ENCODE results near the gene NDUFC2.
A peak's percentile ranks its signal among the peaks of the same experiment; 100 is the strongest.
"Not testable (repeated sequence)": the region's sequence is repeated elsewhere in the genome, so short reads cannot be mapped to it uniquely, and the experiment has no call there.

The NDUFC2 gene

DNA sequence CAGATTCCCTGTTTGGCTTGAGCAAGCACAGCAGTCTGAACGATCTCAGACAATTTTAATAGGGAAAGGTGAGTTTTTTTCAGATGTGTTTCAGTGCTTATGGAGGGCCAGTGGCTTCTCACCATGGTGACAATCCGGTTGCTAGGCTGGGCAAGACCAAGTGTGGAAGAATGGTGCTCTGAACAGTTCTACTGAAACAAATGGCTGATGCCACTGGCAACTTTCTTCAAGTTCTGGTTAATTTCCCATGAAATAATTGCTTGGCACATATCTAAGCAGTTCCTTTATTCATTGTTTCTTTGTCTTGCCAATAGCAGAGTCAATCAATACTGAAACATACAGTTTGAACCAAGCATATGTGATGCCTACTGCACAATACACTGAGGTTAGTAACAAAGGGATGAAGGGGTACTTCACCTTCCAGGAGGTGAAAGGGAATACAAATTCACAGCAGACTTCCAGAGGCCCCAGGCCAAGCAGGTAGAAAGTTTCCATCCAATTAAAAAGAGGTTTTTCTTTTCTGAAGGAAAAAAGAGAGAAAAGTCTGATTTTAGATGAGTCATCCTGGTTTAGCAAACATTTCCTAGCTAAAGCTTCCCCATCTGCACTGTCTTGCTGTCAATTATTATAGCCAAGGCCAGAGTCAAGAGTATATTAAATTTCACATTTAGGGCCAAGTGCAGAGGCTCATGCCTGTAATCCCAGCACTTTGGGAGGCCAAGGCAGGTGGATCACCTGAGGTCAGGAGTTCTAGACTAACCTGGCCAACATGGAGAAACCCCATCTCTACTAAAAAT, 21.2 kb upstream of the NDUFC2 start:
- H3K27ac ChIP-seq, result peak overlapping the region; percentile 83
- TF ChIP-seq CTCF (IDR thresholded peaks at IDR 0.05), result no peak
- no peak for TF ChIP-seq ZFX (IDR thresholded peaks at IDR 0.05; ENCODE audit: borderline replicate concordance)

DNA sequence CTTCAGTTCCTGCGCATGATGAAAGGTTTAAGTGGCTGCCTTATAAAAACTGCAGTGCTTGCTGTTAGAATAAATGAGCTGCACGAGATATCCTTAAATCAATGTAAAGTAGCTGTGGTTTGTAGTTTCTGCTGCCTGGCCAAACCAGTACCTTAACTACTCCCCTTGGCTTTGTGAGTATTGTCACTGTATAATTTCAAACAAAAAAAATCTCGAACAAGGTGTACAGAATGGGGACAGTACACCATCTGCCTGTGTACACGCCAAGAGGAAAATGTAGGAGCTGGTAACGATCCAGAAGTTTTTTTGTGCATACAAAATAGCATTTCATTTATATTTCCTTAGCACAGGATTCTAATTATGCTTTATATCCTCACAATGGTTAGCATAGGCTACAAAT, 20.6 kb upstream of the NDUFC2 start:
- peak overlapping the region; percentile 83 for H3K27ac ChIP-seq
- TF ChIP-seq CTCF (IDR thresholded peaks at IDR 0.05) (no peak), ZFX (IDR thresholded peaks at IDR 0.05; ENCODE audit: borderline replicate concordance) (no peak)

GRCh38 chr11:78099666-78100065, 20.0 kb upstream of the NDUFC2 start:
- TF ChIP-seq CTCF (IDR thresholded peaks at IDR 0.05), result no peak
- no peak for TF ChIP-seq ZFX (IDR thresholded peaks at IDR 0.05; ENCODE audit: borderline replicate concordance)
- H3K27ac ChIP-seq, result peak overlapping the region; percentile 83

DNA sequence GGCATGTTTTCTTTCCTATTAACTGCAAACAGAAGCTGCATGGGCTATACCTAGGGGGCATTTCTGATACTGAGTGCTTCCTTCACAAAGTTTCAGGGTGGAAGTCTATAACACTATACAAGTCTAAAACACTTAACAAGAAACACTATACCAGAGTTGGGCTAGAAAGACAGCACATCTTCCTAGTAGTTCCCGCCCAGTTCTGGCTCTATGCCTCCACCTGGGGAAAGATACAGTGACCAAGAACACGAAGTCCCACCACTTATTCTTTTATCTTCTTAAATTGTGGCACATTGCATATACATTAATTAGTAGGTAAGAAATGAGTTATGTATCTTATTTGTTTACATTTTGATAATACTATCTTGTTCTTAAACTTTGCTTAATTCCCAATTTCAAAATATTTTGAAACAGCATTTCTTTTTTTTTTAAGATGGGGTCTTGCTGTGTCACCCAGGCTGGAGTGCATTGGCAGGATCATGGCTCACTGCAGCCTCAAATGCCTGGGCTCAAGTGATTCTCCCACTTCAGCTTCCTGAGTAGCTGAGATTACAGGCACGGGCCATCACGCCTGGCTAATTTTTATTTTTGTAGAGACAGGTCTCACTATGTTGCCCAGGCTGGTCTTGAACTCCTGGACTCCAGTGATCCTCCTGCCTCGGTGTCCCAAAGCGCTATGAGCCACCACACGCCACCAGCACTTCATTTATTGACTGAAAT, 18.2 kb upstream of the NDUFC2 start:
- TF ChIP-seq CTCF (IDR thresholded peaks at IDR 0.05), result no peak
- TF ChIP-seq ZFX (IDR thresholded peaks at IDR 0.05; ENCODE audit: borderline replicate concordance), result no peak
- peak overlapping the region; percentile 83 for H3K27ac ChIP-seq

DNA sequence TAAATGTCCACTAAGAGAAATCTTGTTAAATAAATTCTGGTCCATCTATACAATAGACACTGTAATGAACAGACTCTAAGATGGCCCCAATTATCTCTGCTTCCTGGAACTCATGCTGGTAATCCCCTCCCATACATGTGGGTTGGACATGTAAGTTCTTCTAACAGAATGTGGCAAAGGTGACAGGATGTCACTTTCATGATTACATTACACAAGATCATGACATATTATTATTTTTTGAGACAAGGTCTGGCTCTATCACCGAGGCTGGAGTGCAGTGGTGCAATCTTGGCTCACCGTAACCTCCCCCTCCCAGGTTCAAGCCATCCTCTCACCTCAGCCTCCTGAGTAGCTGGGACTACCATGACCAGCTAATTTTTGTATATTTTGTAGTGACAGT, 14.6 kb upstream of the NDUFC2 start:
- no peak for TF ChIP-seq ZFX (IDR thresholded peaks at IDR 0.05; ENCODE audit: borderline replicate concordance)
- TF ChIP-seq CTCF (IDR thresholded peaks at IDR 0.05), result no peak
- H3K27ac ChIP-seq, result no peak overlapping the region

DNA sequence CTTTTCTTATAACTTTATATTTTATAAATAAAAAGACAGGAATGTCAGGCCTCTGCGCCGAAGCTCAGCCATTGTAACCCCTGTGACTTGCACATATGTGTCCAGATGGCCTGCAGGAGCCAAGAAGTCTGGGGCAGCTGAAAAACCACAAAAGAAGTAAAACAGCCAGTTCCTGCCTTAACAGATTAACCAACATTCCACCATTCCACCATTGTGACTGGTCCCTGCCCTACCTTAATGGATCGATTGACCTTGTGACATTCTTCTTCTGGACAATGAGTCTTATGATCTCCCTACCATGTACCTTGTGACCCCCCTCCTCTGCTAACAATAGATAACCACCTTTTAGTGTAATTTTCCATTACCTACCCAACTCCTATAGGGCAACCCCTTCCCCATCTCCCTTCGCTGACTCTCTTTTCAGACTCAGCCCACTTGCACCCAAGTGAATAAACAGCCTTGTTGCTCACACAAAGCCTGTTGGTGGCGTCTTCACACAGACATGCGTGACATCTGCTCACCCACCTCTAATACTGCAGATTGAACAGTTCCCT, 6.9 kb upstream of the NDUFC2 start:
- not testable (repeated sequence) for H3K27ac ChIP-seq

DNA sequence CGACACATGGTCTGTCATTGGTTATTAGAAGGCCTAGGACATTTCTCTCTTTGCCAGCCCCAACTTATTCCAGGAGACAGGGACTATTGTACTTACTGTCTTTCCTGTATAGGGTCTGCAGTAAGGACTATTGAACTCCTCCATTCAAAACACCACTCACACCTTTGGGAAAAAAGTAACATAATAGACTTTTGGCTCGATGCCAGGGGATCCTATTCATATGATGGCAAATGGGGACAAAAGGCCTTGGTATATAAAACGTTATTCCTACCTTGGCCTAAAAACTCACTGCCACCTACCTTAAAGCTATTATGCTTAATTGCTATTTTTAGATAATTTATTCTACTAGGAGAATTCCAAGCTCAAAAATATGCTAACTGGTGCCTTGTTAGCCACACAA, 6.3 kb upstream of the NDUFC2 start:
- TF ChIP-seq ZFX (IDR thresholded peaks at IDR 0.05; ENCODE audit: borderline replicate concordance) (no peak), CTCF (IDR thresholded peaks at IDR 0.05) (no peak)
- no peak overlapping the region for H3K27ac ChIP-seq

DNA sequence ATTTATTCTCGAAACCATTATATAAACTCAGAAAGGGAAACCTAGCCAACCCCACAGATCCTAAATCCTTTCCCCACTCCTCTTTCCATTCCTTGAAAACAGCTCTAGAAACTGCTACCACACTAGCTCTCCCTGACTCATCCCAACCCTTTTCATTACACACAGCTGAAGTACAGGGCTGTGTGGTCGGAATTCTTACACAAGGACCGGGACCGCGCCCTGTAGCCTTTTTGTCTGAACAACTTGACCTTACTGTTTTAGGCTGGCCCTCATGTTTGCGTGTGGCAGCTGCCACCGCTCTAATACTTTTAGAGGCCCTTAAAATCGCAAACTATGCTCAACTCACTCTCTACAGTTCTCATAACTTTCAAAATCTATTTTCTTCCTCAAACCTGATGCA, 4.8 kb upstream of the NDUFC2 start:
- H3K27ac ChIP-seq, result not testable (repeated sequence)
